ENCODE data around the gene CCDC38. TPM values are rescaled to one million over a fixed set of nuclear protein-coding genes. Genes with fewer than 3 reads are reported as not detected.

The CCDC38 gene
- total RNA-seq, 1 donor: under 0.01 TPM

GRCh38 chr12:95859947-95860850 lies 82.2 kb downstream of the CCDC38 start:
- DNase-seq (ENCODE audit: insufficient read length, low spot score, missing footprints): no peak
- no peak overlapping the region for H2AFZ ChIP-seq (ENCODE audit: low read length)
- H3K4me3 ChIP-seq (ENCODE audit: insufficient read depth, low read length): peak overlapping the region; percentile 95
- no peaks in the 10 kb centered on the region for H3K9me3 ChIP-seq (ENCODE audit: low read depth, low read length)
- H4K20me1 ChIP-seq (ENCODE audit: insufficient read depth, low read length): peaks cover 12% of the 10 kb centered on the region
- no peak for TF ChIP-seq CTCF (IDR thresholded peaks at IDR 0.05; ENCODE audit: extremely low read depth, low read depth, low read length)
- no peak overlapping the region for H3K27ac ChIP-seq (ENCODE audit: low read depth, low read length)
- peak overlapping the region; percentile 96 for H3K4me2 ChIP-seq (ENCODE audit: insufficient read depth, low read length)
- peaks cover 56% of the 10 kb centered on the region for H3K79me2 ChIP-seq (ENCODE audit: insufficient read depth, low read length)
- peaks cover 10% of the 10 kb centered on the region for H3K4me1 ChIP-seq (ENCODE audit: insufficient read depth, low read length)
- no peaks in the 10 kb centered on the region for H3K27me3 ChIP-seq (ENCODE audit: insufficient read depth, low read length)
- H3K36me3 ChIP-seq (ENCODE audit: insufficient read depth, low read length): peaks cover 36% of the 10 kb centered on the region

GRCh38 chr12:95859344-95859816 lies 83.0 kb downstream of the CCDC38 start:
- H3K27ac ChIP-seq (ENCODE audit: low read depth, low read length): peak overlapping the region; percentile 89
- H4K20me1 ChIP-seq (ENCODE audit: insufficient read depth, low read length): peaks cover 12% of the 10 kb centered on the region
- H3K27me3 ChIP-seq (ENCODE audit: insufficient read depth, low read length): no peaks in the 10 kb centered on the region
- H2AFZ ChIP-seq (ENCODE audit: low read length): peak overlapping the region; percentile 97
- peak overlapping the region; percentile 96 for H3K4me2 ChIP-seq (ENCODE audit: insufficient read depth, low read length)
- H3K4me3 ChIP-seq (ENCODE audit: insufficient read depth, low read length): peak overlapping the region; percentile 95
- no peak for TF ChIP-seq CTCF (IDR thresholded peaks at IDR 0.05; ENCODE audit: extremely low read depth, low read depth, low read length)
- H3K9me3 ChIP-seq (ENCODE audit: low read depth, low read length): no peaks in the 10 kb centered on the region
- H3K36me3 ChIP-seq (ENCODE audit: insufficient read depth, low read length): peaks cover 29% of the 10 kb centered on the region
- H3K79me2 ChIP-seq (ENCODE audit: insufficient read depth, low read length): peaks cover 56% of the 10 kb centered on the region
- peaks cover 10% of the 10 kb centered on the region for H3K4me1 ChIP-seq (ENCODE audit: insufficient read depth, low read length)
- peak; percentile 49 for DNase-seq (ENCODE audit: insufficient read length, low spot score, missing footprints)

- H3K4me1 ChIP-seq (ENCODE audit: insufficient read depth, low read length): peaks cover 10% of the 10 kb centered on the region
- H3K4me3 ChIP-seq (ENCODE audit: insufficient read depth, low read length): peak within 1 kb of the TSS; percentile 95
- DNase-seq (ENCODE audit: insufficient read length, low spot score, missing footprints): peak; percentile 98
- H2AFZ ChIP-seq (ENCODE audit: low read length): peak within 1 kb of the TSS; percentile 97
- peaks cover 11% of the 10 kb centered on the region for H4K20me1 ChIP-seq (ENCODE audit: insufficient read depth, low read length)
- H3K27me3 ChIP-seq (ENCODE audit: insufficient read depth, low read length): peaks cover 2% of the 10 kb centered on the region
- no peaks in the 10 kb centered on the region for H3K9me3 ChIP-seq (ENCODE audit: low read depth, low read length)
- H3K36me3 ChIP-seq (ENCODE audit: insufficient read depth, low read length): peaks cover 28% of the 10 kb centered on the region
- no peak for TF ChIP-seq CTCF (IDR thresholded peaks at IDR 0.05; ENCODE audit: extremely low read depth, low read depth, low read length)
- H3K4me2 ChIP-seq (ENCODE audit: insufficient read depth, low read length): peak within 1 kb of the TSS; percentile 96
- H3K27ac ChIP-seq (ENCODE audit: low read depth, low read length): peak within 1 kb of the TSS; percentile 89
- peaks cover 50% of the 10 kb centered on the region for H3K79me2 ChIP-seq (ENCODE audit: insufficient read depth, low read length)
These were observed 83.7 kb downstream of the CCDC38 start, which contains the start of gene SNRPF for GRCh38 chr12:95858451-95859343. Gene SNRPF, plus strand, starts transcription at chr12:95858952. Its CDS starts 122 bp downstream, at chr12:95859074.
